ENCODE results near the gene PLXNA3. TPM values are rescaled to one million over a fixed set of nuclear protein-coding genes. Genes with fewer than 3 reads are reported as not detected.

The PLXNA3 gene
- polyA plus RNA-seq, 1 experiment: 20.5 TPM

GRCh38 chrX:154437971-154438893 is 19.8 kb upstream of the PLXNA3 start:
- CTCF ChIA-PET: no interaction called here
- no peaks in the 10 kb centered on the region for H3K27me3 ChIP-seq (ENCODE audit: control insufficient read depth, insufficient read depth, low read length)
- peak overlapping the region; percentile 76 for H3K4me3 ChIP-seq (ENCODE audit: low read depth, low read length)
- no peak overlapping the region for H3K27ac ChIP-seq (ENCODE audit: low read depth, low read length)
- POLR2A ChIA-PET: no interaction called here
- TF ChIP-seq, protein P1, sequence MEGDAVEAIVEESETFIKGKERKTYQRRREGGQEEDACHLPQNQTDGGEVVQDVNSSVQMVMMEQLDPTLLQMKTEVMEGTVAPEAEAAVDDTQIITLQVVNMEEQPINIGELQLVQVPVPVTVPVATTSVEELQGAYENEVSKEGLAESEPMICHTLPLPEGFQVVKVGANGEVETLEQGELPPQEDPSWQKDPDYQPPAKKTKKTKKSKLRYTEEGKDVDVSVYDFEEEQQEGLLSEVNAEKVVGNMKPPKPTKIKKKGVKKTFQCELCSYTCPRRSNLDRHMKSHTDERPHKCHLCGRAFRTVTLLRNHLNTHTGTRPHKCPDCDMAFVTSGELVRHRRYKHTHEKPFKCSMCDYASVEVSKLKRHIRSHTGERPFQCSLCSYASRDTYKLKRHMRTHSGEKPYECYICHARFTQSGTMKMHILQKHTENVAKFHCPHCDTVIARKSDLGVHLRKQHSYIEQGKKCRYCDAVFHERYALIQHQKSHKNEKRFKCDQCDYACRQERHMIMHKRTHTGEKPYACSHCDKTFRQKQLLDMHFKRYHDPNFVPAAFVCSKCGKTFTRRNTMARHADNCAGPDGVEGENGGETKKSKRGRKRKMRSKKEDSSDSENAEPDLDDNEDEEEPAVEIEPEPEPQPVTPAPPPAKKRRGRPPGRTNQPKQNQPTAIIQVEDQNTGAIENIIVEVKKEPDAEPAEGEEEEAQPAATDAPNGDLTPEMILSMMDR (IDR thresholded peaks at IDR 0.05; ENCODE audit: low read depth, low read length): no peak
- no peaks in the 10 kb centered on the region for H3K9me3 ChIP-seq (ENCODE audit: control insufficient read depth, insufficient read depth, low read length)
- DNase-seq (ENCODE audit: low read depth, low spot score): no peak

- CTCF ChIA-PET: no interaction called here
- no peaks in the 10 kb centered on the region for H3K9me3 ChIP-seq (ENCODE audit: control insufficient read depth, insufficient read depth, low read length)
- H3K27me3 ChIP-seq (ENCODE audit: control insufficient read depth, insufficient read depth, low read length): no peaks in the 10 kb centered on the region
- no peak overlapping the region for H3K27ac ChIP-seq (ENCODE audit: low read depth, low read length)
- no peak overlapping the region for H3K4me3 ChIP-seq (ENCODE audit: low read depth, low read length)
- TF ChIP-seq, protein P1 (IDR thresholded peaks at IDR 0.05; ENCODE audit: low read depth, low read length): no peak
- POLR2A ChIA-PET: no interaction called here
- DNase-seq (ENCODE audit: low read depth, low spot score): no peak
Measured at GRCh38 chrX:154439841-154440240, 18.2 kb upstream of the PLXNA3 start.

DNA sequence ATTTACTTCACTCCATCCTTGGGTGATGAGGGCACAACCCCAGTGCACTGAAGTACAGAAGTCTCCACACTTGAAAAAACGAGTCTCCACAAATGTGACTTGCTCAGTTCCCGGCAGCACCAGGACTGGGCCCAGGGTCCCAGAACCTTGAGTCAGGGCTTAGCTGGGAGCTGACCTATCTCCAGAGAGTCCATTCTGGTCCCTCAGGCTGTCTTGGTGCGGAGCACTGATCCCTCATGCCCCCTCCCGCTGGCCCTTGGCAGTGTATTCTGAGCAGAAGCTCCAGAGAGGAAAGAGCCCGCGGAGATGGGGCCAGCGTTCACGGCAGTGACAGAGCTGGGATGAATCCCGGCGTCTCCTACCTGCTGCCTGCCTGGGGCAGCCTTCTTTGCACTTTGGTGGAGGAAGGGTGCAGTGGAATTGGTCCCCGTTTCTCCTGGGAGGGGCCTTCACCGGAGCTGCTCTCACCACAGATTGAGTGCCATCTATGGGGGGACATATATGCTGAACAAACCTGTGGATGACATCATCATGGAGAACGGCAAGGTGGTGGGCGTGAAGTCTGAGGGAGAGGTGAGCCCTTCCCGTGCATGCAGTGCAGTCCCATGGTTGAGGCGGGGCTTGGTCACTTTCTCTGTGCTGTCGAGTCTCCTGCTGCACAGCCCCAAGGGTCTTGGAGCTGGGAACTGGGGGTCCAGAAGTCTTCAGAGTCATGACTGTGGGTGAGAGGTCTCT is 17.3 kb upstream of the PLXNA3 start:
- TF ChIP-seq, protein P1 (IDR thresholded peaks at IDR 0.05; ENCODE audit: low read depth, low read length): no peak
- Histone ChIP-seq H3K9me3 (ENCODE audit: control insufficient read depth, insufficient read depth, low read length) (no peaks in the 10 kb centered on the region), H3K27me3 (ENCODE audit: control insufficient read depth, insufficient read depth, low read length) (no peaks in the 10 kb centered on the region), H3K27ac (ENCODE audit: low read depth, low read length) (no peak overlapping the region), H3K4me3 (ENCODE audit: low read depth, low read length) (no peak overlapping the region)
- POLR2A ChIA-PET: no interaction called here
- CTCF ChIA-PET: no interaction called here
- DNase-seq (ENCODE audit: low read depth, low spot score): no peak

DNA sequence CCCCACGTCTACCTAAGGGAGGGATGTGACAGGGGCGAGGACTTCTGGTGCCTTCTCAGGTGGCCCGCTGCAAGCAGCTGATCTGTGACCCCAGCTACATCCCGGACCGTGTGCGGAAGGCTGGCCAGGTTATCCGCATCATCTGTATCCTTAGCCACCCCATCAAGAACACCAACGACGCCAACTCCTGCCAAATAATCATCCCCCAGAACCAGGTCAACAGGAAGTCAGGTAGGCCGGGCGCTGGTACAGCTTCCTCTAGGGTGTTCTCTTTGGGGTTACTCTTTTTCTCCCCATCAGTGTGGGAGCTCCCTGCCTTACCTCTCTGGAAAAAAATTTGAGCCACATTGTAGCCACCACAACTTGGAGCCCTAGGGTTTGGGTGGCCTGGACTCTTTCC is 16.5 kb upstream of the PLXNA3 start:
- no peak overlapping the region for H3K4me3 ChIP-seq (ENCODE audit: low read depth, low read length)
- TF ChIP-seq, protein P1 (IDR thresholded peaks at IDR 0.05; ENCODE audit: low read depth, low read length): no peak
- H3K27me3 ChIP-seq (ENCODE audit: control insufficient read depth, insufficient read depth, low read length): no peaks in the 10 kb centered on the region
- H3K27ac ChIP-seq (ENCODE audit: low read depth, low read length): no peak overlapping the region
- H3K9me3 ChIP-seq (ENCODE audit: control insufficient read depth, insufficient read depth, low read length): no peaks in the 10 kb centered on the region
- ChIA-PET POLR2A (no interaction called here), CTCF (no interaction called here)
- DNase-seq (ENCODE audit: low read depth, low spot score): no peak
